GM20000 (cell line): ENCODE data around the gene ADNP2.

Source experiments
- DNase-seq: peaks from one replicate; pipeline ENCODE4 v3.0.0; 2012; ENCODE audit warnings: low spot score
- CTCF ChIP-seq: IDR thresholded peaks from 2 replicates; pipeline ENCODE4 v1.5.1; 2012; ENCODE audit warnings: mild to moderate bottlenecking, control low read depth; ENCODE audit errors: extremely low read depth, missing control alignments

The ADNP2 gene

GRCh38 chr18:80088036-80088435 lies 21.0 kb upstream of the ADNP2 start:
- TF ChIP-seq CTCF, result no peak
- no peak for DNase-seq

GRCh38 chr18:80088823-80089222 lies 20.2 kb upstream of the ADNP2 start:
- TF ChIP-seq CTCF, result no peak

GRCh38 chr18:80095414-80095813 lies 13.6 kb upstream of the ADNP2 start:
- no peak for TF ChIP-seq CTCF
- DNase-seq, result no peak

More at GRCh38 chr18:80088823-80089222, 20.2 kb upstream of the ADNP2 start:
- no peak for DNase-seq

GRCh38 chr18:80096032-80096565 lies 13.0 kb upstream of the ADNP2 start:
- TF ChIP-seq CTCF, result no peak
- no peak for DNase-seq

GRCh38 chr18:80097201-80097600 lies 11.9 kb upstream of the ADNP2 start:
- DNase-seq, result no peak
- TF ChIP-seq CTCF, result no peak

GRCh38 chr18:80103231-80103630 lies 5.8 kb upstream of the ADNP2 start:
- TF ChIP-seq CTCF, result no peak
- DNase-seq, result no peak

GRCh38 chr18:80104364-80104779 lies 4.7 kb upstream of the ADNP2 start:
- no peak for DNase-seq

More at GRCh38 chr18:80104364-80104779, 4.7 kb upstream of the ADNP2 start:
- TF ChIP-seq CTCF, result no peak
